ENCODE measurements around the gene NFIB. TPM values are rescaled to one million over a fixed set of nuclear protein-coding genes. Genes with fewer than 3 reads are reported as not detected.

NFIB gene
- total RNA-seq, 2 experiments from 2014 or later, result 13.7 to 25.1 TPM

GRCh38 chr9:14066032-14066431 is 247.9 kb downstream of the NFIB start:
- BruUV-seq (replicated peaks), result no TSS peak
- H3K79me2 ChIP-seq (ENCODE audit: insufficient read depth, low read depth, low read length), result no peaks in the 10 kb centered on the region
- H3K4me1 ChIP-seq (ENCODE audit: insufficient read depth, low read length, poor library complexity, severe bottlenecking), result no peaks in the 10 kb centered on the region
- no peaks in the 10 kb centered on the region for H3K9me3 ChIP-seq (ENCODE audit: low read length)
- no peak overlapping the region for H2AFZ ChIP-seq (ENCODE audit: low read length)
- H3K4me2 ChIP-seq (ENCODE audit: low read length), result no peak overlapping the region
- no peaks in the 10 kb centered on the region for H3K36me3 ChIP-seq (ENCODE audit: insufficient read depth, low read length)
- TF ChIP-seq CTCF (conservative IDR thresholded peaks at IDR 0.05; ENCODE audit: low read length), result no peak
- TF ChIP-seq EZH2phosphoT487 (IDR thresholded peaks at IDR 0.05; ENCODE audit: borderline replicate concordance, low read depth, low read length), result no peak
- DNase-seq (ENCODE audit: low spot score), result no peak
- CTCF ChIA-PET (ENCODE audit: unreplicated experiment), result no interaction called here
- no peaks in the 10 kb centered on the region for H4K20me1 ChIP-seq (ENCODE audit: insufficient read depth, low read length)
- intact Hi-C loops (cut with micrococcal nuclease; ENCODE audit: unreplicated experiment), result loop anchor here (5.0 kb wide), 2 partner anchors 256 to 286 kb away; no protein-coding TSS in a partner anchor
- POLR2A ChIA-PET, result no interaction called here
- H3K9me2 ChIP-seq (ENCODE audit: insufficient read depth, low read length), result no peaks in the 10 kb centered on the region
- H3K4me3 ChIP-seq (ENCODE audit: low read depth, low read length, poor library complexity, severe bottlenecking), result no peak overlapping the region
- no peak overlapping the region for H3K27ac ChIP-seq (ENCODE audit: low read depth, low read length, poor library complexity, severe bottlenecking)

- no peaks in the 10 kb centered on the region for H3K9me2 ChIP-seq (ENCODE audit: insufficient read depth, low read length)
- CTCF ChIA-PET (ENCODE audit: unreplicated experiment), result no interaction called here
- no peak overlapping the region for H3K27ac ChIP-seq (ENCODE audit: low read depth, low read length, poor library complexity, severe bottlenecking)
- DNase-seq (ENCODE audit: low spot score), result no peak
- no peak overlapping the region for H3K4me3 ChIP-seq (ENCODE audit: low read depth, low read length, poor library complexity, severe bottlenecking)
- H3K9me3 ChIP-seq (ENCODE audit: low read length), result no peaks in the 10 kb centered on the region
- no peak overlapping the region for H2AFZ ChIP-seq (ENCODE audit: low read length)
- no TSS peak for BruUV-seq (replicated peaks)
- H3K79me2 ChIP-seq (ENCODE audit: insufficient read depth, low read depth, low read length), result no peaks in the 10 kb centered on the region
- intact Hi-C loops (cut with micrococcal nuclease; ENCODE audit: unreplicated experiment), result loop anchor here (5.0 kb wide), 2 partner anchors 257 to 287 kb away; no protein-coding TSS in a partner anchor
- H3K4me1 ChIP-seq (ENCODE audit: insufficient read depth, low read length, poor library complexity, severe bottlenecking), result no peaks in the 10 kb centered on the region
- POLR2A ChIA-PET, result interaction anchor here (0.6 to 1.3 kb wide), 5 partner anchors 10 to 617 kb away, joined by 3 to 7 read pairs (median 3); no protein-coding TSS in a partner anchor
- no peaks in the 10 kb centered on the region for H3K36me3 ChIP-seq (ENCODE audit: insufficient read depth, low read length)
- H4K20me1 ChIP-seq (ENCODE audit: insufficient read depth, low read length), result no peaks in the 10 kb centered on the region
- no peak overlapping the region for H3K4me2 ChIP-seq (ENCODE audit: low read length)
- TF ChIP-seq CTCF (conservative IDR thresholded peaks at IDR 0.05; ENCODE audit: low read length) (no peak), EZH2phosphoT487 (IDR thresholded peaks at IDR 0.05; ENCODE audit: borderline replicate concordance, low read depth, low read length) (no peak)
Observed at GRCh38 chr9:14064940-14065339, 249.0 kb downstream of the NFIB start.

- BruUV-seq (replicated peaks), result no TSS peak
- CTCF ChIA-PET (ENCODE audit: unreplicated experiment), result no interaction called here
Observed at GRCh38 chr9:14063756-14064155, 250.2 kb downstream of the NFIB start.

More at GRCh38 chr9:14063756-14064155, 250.2 kb downstream of the NFIB start:
- no peak overlapping the region for H2AFZ ChIP-seq (ENCODE audit: low read length)
- H3K27ac ChIP-seq (ENCODE audit: low read depth, low read length, poor library complexity, severe bottlenecking), result no peak overlapping the region
- H3K9me3 ChIP-seq (ENCODE audit: low read length), result no peaks in the 10 kb centered on the region
- H3K4me3 ChIP-seq (ENCODE audit: low read depth, low read length, poor library complexity, severe bottlenecking), result no peak overlapping the region
- no peaks in the 10 kb centered on the region for H3K9me2 ChIP-seq (ENCODE audit: insufficient read depth, low read length)
- intact Hi-C loops (cut with micrococcal nuclease; ENCODE audit: unreplicated experiment), result no loop called here
- H3K4me2 ChIP-seq (ENCODE audit: low read length), result no peak overlapping the region
- TF ChIP-seq EZH2phosphoT487 (IDR thresholded peaks at IDR 0.05; ENCODE audit: borderline replicate concordance, low read depth, low read length) (no peak), CTCF (conservative IDR thresholded peaks at IDR 0.05; ENCODE audit: low read length) (no peak)
- no peaks in the 10 kb centered on the region for H4K20me1 ChIP-seq (ENCODE audit: insufficient read depth, low read length)
- no peak for DNase-seq (ENCODE audit: low spot score)
- H3K4me1 ChIP-seq (ENCODE audit: insufficient read depth, low read length, poor library complexity, severe bottlenecking), result no peaks in the 10 kb centered on the region
- no peaks in the 10 kb centered on the region for H3K79me2 ChIP-seq (ENCODE audit: insufficient read depth, low read depth, low read length)
- POLR2A ChIA-PET, result interaction anchor here (0.7 to 1.1 kb wide), 4 partner anchors 11 to 259 kb away, joined by 3 to 7 read pairs (median 3); no protein-coding TSS in a partner anchor
- no peaks in the 10 kb centered on the region for H3K36me3 ChIP-seq (ENCODE audit: insufficient read depth, low read length)
